Activated CD8-positive, alpha-beta memory T cell treated with anti-CD3 and anti-CD28 coated beads for 1 hour (primary cell): ENCODE results near the gene SYNE1.

Experiments
- DNase-seq, 2 donors: peaks; one replicate each; pipeline ENCODE4 v3.0.0-alpha.2; 2020; ENCODE audit warnings: low read depth in 1 of 2; ENCODE audit errors: extremely low read depth in 1 of 2

SYNE1 gene

DNA sequence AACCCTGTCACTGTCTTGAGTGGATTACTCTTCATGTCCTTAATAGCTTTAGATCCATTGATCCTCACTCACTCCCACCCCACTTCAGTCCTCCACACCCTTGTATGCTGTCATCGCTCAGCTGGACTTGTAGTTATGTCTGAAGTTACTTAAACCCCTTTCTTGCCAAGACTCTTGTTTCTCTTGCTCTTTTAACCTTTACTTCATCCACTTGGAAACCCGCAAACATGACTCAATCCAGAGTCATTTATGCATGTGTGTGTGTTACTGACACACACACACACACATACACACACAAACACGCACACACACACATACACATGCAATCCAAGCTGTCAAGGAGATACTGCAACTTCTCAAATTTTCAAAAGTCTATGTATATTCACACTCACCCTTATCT, 341.8 kb downstream of the SYNE1 start:
- DNase-seq, result no peak

DNA sequence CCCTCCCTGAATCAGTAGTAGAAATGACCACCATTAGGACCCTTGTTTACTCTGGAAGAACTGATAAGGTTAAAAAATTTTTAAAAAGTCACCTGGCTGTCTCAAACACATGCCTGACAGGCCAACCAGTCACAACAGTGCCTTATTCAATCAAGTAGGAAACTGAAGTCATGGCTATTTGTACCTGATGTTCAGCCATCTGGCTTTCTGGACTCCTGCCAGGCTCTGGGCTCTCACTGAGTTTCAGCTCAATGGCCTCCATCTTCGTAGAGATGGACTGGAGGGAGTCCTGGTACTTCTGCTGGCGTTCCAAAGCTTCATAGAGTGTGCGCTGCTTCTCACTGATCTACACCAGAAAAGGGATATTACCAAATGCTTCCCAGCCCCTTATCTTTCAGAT, 343.8 kb downstream of the SYNE1 start:
- DNase-seq, result no peak

GRCh38 chr6:152292555-152292954, 344.6 kb downstream of the SYNE1 start:
- no peak for DNase-seq

DNA sequence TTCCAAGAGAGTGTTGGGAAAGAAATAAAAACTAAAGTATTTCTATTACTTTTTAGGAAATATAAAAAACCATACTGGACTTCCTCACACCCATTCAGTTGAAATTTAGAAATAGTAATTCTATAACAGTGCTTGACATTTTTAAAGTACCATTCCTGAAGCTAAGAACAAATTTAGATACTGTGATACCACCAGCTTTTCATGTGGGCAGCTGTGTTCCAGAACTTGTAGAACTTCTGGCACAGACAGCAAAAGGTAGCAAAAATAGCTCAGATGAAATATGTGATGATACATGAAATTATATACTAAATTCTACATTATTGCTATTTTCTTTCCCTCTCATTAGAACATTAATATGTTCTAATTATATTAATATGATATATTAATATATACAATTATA, 346.5 kb downstream of the SYNE1 start:
- DNase-seq, result no peak

DNA sequence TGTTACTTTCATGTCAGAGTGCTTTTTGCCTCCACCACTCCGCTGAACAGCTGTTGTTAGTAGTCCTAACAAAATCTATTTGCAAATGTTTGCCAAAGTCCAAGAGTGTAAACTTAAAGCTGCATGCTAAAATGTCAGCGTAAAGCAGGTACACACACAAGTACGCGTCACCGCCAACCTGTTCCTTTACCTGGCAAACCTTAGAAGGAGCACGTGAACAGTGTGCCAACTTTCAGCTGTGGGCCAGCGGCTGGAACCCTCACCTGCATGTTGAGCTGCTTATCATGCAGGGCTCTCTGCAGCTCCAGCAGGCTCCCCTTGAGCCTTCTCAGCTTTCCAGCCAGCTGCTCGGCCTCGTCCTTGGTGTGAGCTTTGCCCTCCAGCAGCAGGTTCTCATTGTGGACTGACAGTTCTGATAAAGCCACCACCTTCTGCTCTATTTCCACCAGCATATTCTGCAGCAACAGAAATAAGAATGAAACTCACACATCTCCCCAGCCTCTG, 359.3 kb downstream of the SYNE1 start:
- DNase-seq, result no peak

DNA sequence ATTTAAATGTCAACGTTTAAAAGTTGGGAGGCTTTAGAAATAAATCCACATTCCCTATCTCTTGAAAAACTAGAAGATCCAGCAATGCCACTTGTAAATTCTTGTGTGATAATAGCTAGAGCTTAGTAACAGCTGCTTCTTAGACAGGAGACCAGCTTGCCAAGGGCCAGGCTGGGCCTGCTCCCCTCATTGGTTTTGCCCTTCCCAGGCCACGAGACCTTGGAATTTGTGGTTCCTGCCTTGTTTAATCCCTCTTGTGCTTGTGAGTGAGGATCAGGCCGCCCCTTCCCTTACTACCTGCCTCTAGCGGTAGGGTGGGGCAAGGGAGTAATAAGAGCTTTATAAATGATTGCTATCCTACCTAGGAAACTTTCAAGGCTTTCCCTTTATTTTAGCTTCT, 363.5 kb downstream of the SYNE1 start:
- no peak for DNase-seq

DNA sequence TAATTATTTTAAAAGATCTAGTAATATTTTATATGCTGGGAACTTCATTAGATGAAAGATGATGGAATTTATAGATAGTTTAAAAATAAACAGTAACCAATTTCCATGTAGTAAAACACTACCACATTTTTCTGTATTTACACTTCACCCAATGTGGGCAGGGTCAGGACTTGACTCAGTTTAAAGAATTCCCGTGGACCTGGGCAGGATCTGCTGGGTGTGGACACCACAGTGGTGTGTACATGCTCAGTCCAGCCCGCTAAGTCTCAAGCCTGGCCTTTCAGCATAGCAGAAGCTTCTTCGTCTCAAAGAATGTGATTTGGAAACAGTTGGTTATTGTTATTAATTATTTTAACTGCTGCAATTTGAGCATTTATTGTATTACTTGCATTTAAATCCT, 364.2 kb downstream of the SYNE1 start:
- no peak for DNase-seq

DNA sequence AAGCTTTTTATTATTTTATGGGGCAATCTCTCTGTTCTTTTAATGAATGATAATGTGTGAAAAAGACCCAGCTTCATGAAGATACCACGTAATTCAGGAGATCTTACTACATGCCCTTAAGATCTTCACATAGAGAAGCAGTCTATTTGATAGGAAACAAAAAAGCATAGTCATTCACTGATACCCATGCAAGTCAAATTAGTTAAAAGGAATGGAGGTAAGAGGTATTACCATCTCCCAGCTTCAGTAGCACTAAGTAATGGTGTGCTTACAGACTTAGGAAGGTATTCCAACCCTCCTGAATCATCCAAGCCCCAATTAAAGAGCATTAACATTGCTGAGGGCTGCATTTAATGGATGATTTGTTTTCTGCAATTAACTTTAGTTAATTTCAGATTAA, 364.7 kb downstream of the SYNE1 start:
- no peak for DNase-seq

- no peak for DNase-seq
Observed at GRCh38 chr6:152271776-152272464, 365.2 kb downstream of the SYNE1 start.

DNA sequence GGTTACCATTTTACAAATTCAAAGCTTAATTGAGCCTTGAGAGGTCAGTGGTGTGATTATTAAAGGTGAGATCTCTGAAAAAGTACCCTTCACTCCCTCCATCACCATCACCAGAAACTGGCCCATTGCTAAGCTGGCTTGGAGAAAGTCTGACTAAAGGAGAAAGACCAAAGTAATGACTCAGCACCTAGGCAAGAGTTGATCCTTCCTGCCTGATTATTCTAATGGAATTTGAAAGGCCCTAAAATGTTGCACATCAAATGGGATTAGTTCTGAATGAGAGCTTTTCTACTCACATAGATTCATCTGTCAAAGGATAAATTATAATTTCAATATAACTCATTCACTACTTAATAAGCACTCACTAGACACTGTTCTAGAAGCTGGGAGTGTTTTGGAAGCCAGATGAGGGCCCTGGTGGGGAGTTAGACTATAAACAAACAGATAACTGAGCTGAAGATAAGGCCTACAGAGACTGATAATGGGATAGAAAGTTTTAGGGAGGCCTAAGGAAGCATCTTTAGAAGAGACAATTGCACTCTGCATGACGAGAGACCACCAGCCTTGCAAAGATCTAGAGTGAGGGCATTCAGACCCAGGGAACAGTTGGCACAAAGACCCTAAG, 366.7 kb downstream of the SYNE1 start:
- DNase-seq, result no peak

DNA sequence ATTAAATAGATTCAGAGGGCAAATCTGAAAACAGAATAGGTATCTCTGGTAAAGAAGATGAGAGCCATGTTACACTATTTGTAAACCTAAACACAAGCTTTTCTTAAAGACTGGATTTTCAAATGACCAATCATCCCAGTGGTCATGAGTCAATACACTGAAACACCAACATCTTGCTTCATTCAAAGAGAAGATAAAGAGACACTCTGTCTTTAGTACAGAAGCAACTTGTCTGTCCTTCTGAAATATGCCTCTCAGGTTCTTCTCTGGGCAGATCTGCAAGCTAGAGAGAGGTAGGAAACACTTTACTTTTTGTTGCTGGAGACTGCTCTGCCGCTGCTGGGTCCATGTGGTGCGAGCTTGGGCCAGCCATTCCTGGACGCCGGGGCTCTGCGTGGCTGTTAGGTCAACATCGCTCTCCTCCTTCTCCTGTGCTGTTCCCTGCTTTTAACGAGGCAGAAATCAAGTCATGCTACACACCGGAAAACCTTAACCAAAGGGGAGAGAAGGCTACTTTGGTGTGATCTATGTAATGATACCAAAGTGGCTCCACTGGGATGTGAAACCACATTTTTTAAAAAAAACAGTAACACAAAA, 368.2 kb downstream of the SYNE1 start:
- no peak for DNase-seq

- DNase-seq, result no peak
Observed at GRCh38 chr6:152267967-152268845, 369.0 kb downstream of the SYNE1 start.

DNA sequence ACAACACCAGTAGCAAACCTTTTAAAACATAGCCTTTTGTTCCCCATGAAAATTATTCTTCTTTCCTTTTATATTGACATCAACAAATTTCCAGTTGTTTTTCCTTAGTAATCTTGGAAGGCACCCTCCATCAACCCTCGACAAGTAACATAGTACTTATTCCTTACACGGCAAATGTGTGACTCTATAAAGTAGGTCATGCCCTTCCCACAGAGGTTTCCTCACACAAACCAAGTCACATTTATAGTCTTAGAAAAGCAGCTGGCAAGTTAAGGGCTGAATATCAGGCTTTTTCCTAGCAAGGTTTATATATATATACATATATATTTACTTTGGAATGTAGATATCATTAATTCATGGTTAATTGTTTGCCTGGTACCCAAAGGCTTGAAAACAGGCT, 371.5 kb downstream of the SYNE1 start:
- DNase-seq, result no peak

DNA sequence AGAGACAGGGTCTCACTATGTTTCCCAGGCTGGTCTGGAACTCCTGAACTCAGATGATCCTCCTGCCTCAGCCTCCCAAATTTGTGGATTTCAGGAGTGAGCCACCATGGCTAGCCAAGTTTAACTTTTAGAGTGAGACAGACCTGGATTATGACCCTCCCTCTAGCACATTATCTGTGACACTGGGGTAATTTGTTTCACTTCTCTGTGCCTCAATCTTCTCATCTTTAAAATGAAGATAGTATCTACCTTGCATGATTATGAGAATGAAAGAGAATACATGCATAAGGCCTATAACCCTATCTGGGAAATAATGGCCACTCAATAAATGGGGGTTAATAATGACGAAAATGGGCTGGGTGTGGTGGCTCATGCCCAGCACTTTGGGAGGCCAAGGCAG, 373.6 kb downstream of the SYNE1 start:
- DNase-seq, result no peak

- DNase-seq, result no peak
Observed at GRCh38 chr6:152261179-152261578, 376.0 kb downstream of the SYNE1 start.

DNA sequence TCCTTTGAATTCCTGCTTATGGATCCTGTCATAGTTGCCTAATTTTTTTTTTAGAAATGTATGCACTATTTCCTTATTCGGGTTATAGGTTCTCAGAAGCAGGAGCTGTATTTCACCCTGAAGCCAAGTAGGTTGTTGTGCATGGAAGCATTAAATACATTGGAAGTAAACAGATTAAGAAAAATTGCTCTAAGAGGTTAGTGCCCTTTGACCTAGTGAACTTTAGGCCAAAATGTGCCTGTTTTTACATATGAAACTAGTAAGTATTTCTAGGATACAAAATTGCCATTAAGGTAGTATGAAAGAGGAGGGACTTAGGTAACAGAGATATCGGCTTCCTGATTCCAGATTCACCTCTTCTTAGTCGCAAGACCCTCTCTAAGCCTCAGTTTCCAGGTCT, 377.9 kb downstream of the SYNE1 start:
- no peak for DNase-seq

- DNase-seq, result no peak
Observed at GRCh38 chr6:152257581-152257980, 379.6 kb downstream of the SYNE1 start.

- no peak for DNase-seq
Observed at GRCh38 chr6:152250127-152250526, 387.0 kb downstream of the SYNE1 start.

- DNase-seq, result no peak
Observed at GRCh38 chr6:152248980-152249379, 388.2 kb downstream of the SYNE1 start.

DNA sequence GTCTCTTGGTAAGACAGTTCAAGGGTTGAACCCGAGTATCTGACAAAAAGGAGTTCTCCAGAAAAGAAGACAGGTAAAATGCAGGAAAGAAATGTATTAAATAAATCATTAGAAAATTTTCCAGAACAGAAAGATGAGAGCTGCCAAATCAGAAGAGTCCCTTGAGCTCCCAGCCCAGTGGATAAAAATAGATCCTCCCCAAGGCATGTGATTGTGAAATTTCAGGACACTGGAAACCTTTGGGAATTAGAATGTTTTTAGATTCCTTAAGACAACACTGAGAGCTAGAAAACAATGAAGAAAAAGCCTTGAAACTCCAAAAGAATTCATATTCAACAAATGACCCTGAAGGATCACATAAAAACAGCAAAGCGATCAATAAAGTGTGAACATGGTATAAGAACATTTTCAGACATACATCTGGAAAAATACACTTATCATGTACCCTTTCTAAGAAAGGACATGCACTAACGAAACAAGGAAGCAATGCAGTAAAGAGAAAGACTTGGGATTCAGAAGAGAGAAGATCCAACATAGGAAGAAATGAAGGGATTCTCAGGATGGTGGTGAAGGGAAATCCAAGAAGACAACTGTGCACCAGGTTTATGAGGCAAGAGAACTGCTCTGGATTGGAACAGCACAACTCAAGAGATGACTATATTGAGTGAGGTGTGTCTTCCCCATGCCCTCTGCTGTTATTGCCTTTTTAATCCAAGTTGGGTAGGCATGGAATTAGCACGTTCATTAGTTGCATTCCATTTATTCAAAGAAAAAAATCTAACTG, 390.4 kb downstream of the SYNE1 start:
- no peak for DNase-seq
